Stimulated activated effector memory CD8-positive, alpha-beta T cell treated with anti-CD3 and anti-CD28 coated beads, Interleukin-12 subunit alpha, Interleukin-12 subunit beta, amount 100 ng/mL, for 72 hours (primary cell): ENCODE data around the gene PML.
A peak's percentile ranks its signal among the peaks of the same experiment; 100 is the strongest.

Experiments
- ATAC-seq: fragments of 150-1000 bp; cut with Tn5 transposase; 2 replicates; pipeline ENCODE4 v1.10.0; 2021
- DNase-seq, 2 donors: peaks; one replicate each; pipeline ENCODE4 v3.0.0; 2021 to 2022; ENCODE audit warnings: low spot score in 2 of 2
- H3K27ac Mint-ChIP-seq: one replicate; pipeline ENCODE4 v1.8.0; 2022; ENCODE audit warnings: mild to moderate bottlenecking, mixed read lengths
- H3K36me3 Mint-ChIP-seq: one replicate; pipeline ENCODE4 v1.8.0; 2022; ENCODE audit warnings: mild to moderate bottlenecking, mixed read lengths
- H3K4me1 Mint-ChIP-seq: one replicate; pipeline ENCODE4 v1.8.0; 2022; ENCODE audit warnings: mixed read lengths
- H3K4me3 Mint-ChIP-seq: one replicate; pipeline ENCODE4 v1.8.0; 2022; ENCODE audit warnings: mild to moderate bottlenecking, mixed read lengths
- H3K9me3 Mint-ChIP-seq: one replicate; pipeline ENCODE4 v1.8.0; 2022; ENCODE audit warnings: mixed read lengths

PML gene

DNA sequence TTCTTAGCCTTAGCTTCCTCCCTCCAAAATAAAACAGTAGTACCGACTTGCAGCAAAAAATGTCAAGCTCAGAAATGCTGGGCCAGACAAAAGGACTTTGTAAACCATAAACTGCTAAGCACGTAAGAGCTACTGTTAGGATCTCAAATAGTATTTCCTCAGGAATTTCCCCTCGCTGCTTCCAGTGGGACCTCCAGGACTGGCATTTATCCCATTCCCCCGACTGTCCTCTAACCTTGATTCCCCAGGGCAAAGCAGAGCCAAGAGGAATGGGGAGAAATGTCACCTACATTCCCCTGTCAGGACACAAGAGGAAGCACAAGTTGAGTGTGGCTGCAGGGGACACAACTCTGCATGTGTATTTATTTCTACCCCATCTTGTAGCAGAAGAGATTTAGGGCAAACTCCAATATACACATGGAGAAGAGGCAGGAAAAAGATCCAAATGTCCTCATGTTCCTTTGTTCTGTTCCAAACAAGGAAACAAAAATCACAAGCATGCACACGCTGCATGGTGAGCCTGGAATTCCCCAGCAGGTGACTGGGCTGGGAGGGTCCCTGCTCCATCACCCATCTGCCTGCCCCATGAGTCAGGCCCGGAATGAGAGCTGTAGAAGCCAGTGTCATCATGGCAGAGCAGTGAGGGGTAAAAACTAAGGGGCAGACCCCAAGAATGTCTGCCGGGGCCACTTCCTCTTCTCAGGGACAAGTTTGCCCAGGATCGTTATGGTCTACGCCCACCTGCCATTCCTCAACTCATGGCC lies 6.7 kb upstream of the PML start:
- H3K36me3 Mint-ChIP-seq = peaks cover 5% of the 10 kb centered on the region
- ATAC-seq (no peak), DNase-seq (no peak)
- H3K4me3 Mint-ChIP-seq = no peak overlapping the region
- no peaks in the 10 kb centered on the region for H3K9me3 Mint-ChIP-seq
- no peak overlapping the region for H3K27ac Mint-ChIP-seq
- H3K4me1 Mint-ChIP-seq = peaks cover 19% of the 10 kb centered on the region

DNA sequence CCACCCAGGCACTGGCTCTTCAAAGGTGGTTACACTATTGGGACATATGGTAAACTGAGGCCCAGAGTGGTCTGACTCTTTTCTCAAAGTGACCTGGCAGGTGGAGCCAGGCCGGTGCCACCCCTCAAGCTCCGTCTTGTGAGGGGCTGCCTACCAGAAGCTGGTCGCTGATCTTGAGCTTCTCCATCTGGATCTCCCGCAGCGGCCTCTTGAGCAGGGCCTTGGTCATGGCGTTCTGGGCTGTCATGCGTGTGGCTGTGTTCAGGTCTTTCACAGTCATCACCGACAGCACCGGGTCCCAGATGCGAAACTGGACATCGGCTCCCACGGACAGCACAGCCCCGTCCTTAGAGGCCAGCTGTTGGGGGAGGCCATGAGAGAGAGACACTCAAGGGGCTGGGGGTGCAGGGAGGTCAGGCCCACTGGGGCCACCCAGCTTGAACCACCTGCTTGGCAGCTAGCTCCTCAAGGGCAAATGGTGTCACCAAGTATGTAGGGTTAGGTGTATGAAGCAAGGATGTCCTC lies 6.0 kb upstream of the PML start:
- H3K9me3 Mint-ChIP-seq = no peaks in the 10 kb centered on the region
- no peak for DNase-seq

DNA sequence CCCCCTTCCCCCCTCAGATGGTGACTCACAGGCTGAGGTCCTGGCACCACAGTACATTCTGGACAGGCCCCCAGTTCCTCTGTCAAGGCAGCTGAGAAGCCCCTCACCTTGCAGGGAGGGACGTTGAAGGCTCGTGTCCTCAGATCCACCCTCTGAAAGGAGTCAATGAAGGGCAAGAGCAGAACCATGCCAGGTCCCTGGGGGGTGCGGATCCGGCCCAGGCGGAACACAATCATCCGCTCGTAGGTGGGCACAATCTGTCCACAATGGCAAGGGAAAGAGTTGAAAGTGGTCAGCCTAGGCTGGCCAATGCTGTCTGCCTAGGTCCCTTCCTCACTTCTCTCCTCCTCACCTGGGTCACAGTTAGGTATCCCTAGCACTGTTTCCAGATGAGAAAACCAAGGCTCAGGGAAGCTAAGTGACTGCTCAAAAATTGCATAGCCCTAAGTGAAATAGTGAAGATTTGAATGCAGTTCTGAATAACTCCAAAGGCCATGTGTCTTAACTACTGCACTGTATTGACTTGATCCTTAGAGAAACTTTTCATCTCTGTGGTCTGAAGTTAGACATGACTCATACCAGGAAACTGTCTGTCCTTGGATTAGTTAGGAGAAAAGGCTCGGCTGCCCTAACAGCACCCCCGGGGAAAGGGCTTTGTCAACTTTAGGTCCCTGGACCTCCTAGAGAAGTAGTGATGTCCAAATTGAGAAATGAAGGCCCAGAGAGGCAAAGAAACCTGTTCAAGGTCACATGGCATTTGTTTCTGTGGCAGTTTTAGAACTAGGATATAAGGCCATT lies 5.3 kb upstream of the PML start:
- H3K4me3 Mint-ChIP-seq = no peak overlapping the region

More for the DNA sequence above, 6.0 kb upstream of the PML start:
- no peak overlapping the region for H3K27ac Mint-ChIP-seq
- no peak overlapping the region for H3K4me3 Mint-ChIP-seq
- H3K4me1 Mint-ChIP-seq = peaks cover 22% of the 10 kb centered on the region
- H3K36me3 Mint-ChIP-seq = peaks cover 5% of the 10 kb centered on the region
- no peak for ATAC-seq

DNA sequence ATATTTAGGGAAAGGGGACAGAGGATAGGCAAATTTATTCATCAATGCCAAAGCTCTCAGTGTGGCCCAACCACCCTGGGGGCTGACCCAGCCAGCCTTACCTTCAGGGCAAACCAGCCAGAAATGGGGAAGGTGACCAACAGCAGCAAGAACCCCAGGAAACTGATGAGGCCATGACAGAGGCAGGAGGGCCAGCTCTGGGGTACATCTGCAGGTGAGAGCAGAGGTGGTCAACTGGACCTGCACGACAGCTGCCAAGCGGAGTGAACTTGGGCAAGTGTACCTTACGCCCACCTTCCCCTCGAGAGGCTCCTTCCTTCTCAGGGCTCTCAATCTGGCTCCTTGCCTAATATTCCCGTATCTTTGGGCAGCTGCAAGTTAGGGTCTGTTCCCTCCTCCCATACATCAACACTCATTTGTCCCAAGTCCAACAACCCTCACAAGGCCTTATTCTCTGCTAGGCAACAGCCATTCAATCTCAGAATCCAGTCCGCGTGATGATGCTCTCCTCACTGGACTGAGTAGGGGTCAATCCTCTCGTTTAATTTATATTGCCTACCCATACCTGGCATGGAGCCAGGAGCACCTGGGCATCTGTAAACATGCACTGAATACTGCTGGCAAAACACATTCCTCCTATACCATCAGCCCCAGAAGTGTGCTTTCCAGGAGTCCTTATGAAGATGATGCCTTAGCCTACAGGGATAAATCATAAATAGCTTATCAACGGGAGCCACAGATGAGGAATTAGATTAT lies 4.1 kb upstream of the PML start:
- ATAC-seq (no peak), DNase-seq (no peak)
- Mint-ChIP-seq H3K4me3 (peak overlapping the region; percentile 93), H3K36me3 (peaks cover 10% of the 10 kb centered on the region), H3K4me1 (peaks cover 35% of the 10 kb centered on the region), H3K27ac (peak overlapping the region; percentile 29), H3K9me3 (no peaks in the 10 kb centered on the region)

More for the DNA sequence above, 5.3 kb upstream of the PML start:
- Mint-ChIP-seq H3K4me1 (peaks cover 29% of the 10 kb centered on the region), H3K36me3 (peaks cover 2% of the 10 kb centered on the region), H3K27ac (no peak overlapping the region), H3K9me3 (no peaks in the 10 kb centered on the region)
- no peak for ATAC-seq
- DNase-seq = no peak

DNA sequence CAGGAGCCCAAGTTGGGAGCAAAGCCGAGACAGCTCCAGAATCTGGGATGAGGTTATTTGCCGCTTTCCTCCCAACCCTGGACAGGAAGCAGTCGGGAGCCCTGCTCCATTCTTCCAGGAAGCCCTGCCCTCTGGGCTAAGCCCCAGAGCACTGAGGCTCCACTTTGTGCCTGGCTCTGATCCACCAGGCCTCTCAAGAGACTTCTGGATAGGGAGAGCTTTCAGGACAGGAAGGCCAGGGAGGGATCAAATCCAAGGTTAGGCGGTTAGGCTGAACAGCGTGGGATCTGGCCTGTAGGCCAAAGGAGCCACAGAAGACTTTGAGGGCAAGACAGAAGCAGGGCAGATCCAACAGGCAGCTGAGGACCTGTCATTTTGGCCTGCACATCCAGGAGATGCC lies 3.3 kb upstream of the PML start:
- no peak for ATAC-seq
- H3K4me3 Mint-ChIP-seq = peak overlapping the region; percentile 93

DNA sequence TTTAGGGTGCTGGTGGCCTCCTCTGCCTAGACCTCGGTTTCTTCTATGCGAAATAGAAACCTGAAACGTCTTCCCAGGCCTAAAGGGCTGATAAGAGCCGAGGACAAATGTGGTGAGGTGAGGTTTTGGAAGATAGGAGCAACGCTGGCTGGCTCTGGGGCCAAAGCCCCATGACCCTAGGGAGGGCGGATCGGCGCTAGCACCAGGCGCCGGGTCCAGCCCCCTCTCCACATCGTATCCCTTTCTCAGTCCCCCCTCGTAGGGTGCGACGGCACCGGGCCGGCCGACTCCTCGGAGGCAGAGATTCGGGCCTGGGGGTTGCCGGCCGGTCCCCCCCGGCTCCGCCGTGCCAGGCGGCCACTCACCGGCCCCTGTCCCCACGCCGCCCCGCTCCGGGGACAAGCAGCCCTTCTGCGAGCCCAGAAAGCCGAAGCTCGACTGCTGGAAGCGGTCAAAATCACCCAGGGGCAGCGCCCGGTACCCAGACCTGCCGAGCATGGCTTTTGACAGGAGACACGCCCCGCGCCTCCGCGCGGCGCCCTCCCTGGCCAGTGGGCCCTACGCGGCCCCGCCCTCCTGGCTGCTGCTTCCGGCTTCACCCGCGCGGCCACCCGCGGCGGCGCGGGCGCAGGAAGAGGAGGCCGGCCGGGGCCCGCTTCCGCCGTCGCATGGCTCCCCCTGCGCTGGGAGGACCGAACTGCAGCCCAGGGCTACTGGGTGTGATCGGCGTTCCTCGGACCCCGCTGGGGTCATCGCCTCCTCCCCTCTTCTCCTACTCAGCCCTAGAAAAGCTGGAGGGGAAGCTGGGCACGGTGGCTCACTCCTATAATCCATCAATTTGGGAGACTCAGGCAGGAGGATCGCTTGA lies 2.6 kb upstream of the PML start, which contains the start of gene STOML1:
Gene STOML1, minus strand, starts transcription at position 570 of the 868 bp plus-strand sequence. Its CDS starts 72 bp downstream, at position 498.
- no peaks in the 10 kb centered on the region for H3K9me3 Mint-ChIP-seq

More for the DNA sequence above, 3.3 kb upstream of the PML start:
- DNase-seq = no peak
- Mint-ChIP-seq H3K27ac (peak overlapping the region; percentile 29), H3K36me3 (peaks cover 17% of the 10 kb centered on the region), H3K9me3 (no peaks in the 10 kb centered on the region), H3K4me1 (peaks cover 36% of the 10 kb centered on the region)

DNA sequence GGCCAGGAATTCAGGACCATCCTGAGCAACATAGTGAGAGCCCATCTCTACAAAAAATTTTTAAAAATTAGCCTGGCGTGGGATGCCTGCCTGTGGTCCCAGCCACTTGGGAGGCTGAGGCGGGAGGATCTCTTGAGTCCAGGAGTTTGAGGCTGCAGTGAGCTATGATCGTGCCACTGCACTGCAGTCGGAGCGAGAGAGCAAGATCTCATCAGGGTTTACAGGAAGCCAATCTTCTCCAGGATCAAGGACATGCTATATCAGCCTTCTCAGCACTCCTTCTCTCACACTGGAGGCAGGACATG lies 2.0 kb upstream of the PML start:
- Mint-ChIP-seq H3K36me3 (peaks cover 17% of the 10 kb centered on the region), H3K4me1 (peaks cover 49% of the 10 kb centered on the region), H3K27ac (peak overlapping the region; percentile 67), H3K4me3 (peak overlapping the region; percentile 93), H3K9me3 (no peaks in the 10 kb centered on the region)
- ATAC-seq = no peak
- DNase-seq = no peak

More for the DNA sequence above, 2.6 kb upstream of the PML start, which contains the start of gene STOML1:
- Mint-ChIP-seq H3K4me3 (peak within 1 kb of the TSS; percentile 93), H3K36me3 (peaks cover 17% of the 10 kb centered on the region), H3K4me1 (peaks cover 43% of the 10 kb centered on the region), H3K27ac (peak within 1 kb of the TSS; percentile 67)
- peak; percentile 89 for ATAC-seq
- peak; percentile 99 for DNase-seq

DNA sequence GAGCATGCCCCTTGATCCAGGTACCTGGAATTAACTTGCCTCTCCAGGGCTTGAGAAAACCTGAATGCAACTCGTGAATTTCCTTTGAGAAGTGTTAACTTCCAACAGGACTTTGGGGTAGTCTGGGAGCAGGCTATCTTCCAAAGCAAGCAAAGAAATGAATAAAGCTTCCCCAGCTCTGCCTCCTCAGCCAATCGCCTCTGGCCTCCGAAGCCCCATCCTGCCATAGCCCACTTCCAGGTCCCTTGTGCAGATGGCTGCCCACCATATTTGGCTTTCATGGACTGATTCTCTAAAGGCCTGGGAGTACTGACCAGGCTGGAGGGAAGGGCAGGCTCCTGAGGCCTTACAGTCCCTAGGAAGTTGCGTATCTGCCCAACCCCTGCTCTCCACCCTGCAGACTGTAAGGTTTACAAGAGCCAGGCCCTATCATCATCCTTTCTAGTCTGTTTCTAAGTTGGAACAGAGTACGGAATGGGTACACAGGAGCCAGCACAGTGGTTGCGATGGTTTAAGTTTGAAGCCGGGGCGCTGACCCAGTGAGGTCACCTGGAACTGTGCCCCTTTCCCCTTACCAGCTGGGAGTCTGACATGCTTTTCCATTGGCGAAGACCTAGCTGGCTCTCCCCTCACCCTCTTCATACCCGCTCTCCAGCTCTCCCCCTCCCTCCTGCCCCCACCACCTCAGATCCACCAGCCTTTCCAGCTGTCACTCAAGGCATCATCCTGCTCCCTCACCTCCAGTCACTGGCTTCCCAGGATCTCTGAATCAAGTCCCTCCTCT lies 1.1 kb upstream of the PML start:
- Mint-ChIP-seq H3K27ac (peak overlapping the region; percentile 94), H3K36me3 (peaks cover 19% of the 10 kb centered on the region), H3K9me3 (no peaks in the 10 kb centered on the region), H3K4me3 (peak overlapping the region; percentile 93), H3K4me1 (peaks cover 56% of the 10 kb centered on the region)
- DNase-seq (no peak), ATAC-seq (no peak)

DNA sequence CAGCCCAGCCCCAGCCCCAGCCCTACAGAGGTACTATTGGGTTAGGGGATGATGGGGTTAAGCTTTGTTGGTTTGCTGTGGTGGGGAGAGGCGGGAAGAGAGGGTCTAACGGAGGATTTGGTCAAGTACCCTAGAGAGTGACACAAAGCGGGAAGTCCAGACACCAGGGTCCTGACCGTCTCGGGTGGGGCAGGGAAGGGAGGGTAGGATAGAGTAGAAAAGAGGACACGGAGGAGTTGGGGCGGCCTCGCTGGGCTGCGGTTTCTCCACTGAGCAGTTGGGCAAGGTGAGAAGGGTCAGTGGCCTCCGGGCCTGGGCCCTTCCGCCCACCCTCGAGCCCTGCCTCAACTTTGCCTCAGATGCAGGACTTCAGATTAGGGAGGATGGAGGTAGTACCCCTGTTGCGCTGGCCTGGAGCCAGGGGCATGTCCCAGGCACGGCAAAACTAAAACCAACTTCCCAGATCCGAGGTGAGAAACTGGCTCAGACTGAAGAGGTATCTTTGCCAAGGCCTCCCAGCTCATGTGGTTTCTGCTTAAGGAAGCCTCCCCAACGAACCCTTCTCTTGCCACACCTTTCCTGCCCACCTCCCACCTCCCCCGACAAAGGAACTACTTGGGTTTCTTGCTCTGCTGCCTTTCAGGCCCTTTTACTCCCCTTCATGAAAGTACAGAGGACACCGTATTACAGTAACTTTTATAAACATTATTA lies 551 bp downstream of the PML start:
- peak overlapping the region; percentile 94 for H3K27ac Mint-ChIP-seq
- H3K4me3 Mint-ChIP-seq = peak overlapping the region; percentile 93
- ATAC-seq = no peak
- peaks cover 65% of the 10 kb centered on the region for H3K4me1 Mint-ChIP-seq
- peak in 1 of 2 donors; percentile 63 for DNase-seq
- H3K36me3 Mint-ChIP-seq = peaks cover 36% of the 10 kb centered on the region
- no peaks in the 10 kb centered on the region for H3K9me3 Mint-ChIP-seq

DNA sequence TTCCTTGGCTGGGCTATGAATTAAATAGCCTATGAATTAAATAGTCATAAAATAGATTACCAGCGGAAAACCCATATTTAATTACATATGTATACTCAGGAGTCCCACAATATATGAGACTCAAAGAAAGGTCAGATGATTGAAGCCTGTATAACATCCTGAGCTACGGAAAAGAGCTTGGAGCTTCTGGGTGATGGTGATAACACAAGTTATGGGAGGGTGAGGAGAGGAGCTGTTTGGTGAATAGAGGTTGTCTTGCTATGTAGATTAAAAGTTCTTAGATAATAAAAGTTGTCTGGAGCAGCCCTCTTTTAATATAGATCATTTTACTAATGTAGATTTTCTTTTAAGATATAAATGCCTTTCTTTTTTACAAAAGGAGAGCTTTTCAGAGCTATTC lies 1.8 kb downstream of the PML start:
- Mint-ChIP-seq H3K4me1 (peaks cover 62% of the 10 kb centered on the region), H3K4me3 (peak overlapping the region; percentile 93), H3K27ac (peak overlapping the region; percentile 94), H3K36me3 (peaks cover 48% of the 10 kb centered on the region), H3K9me3 (no peaks in the 10 kb centered on the region)
- DNase-seq (no peak), ATAC-seq (no peak)

DNA sequence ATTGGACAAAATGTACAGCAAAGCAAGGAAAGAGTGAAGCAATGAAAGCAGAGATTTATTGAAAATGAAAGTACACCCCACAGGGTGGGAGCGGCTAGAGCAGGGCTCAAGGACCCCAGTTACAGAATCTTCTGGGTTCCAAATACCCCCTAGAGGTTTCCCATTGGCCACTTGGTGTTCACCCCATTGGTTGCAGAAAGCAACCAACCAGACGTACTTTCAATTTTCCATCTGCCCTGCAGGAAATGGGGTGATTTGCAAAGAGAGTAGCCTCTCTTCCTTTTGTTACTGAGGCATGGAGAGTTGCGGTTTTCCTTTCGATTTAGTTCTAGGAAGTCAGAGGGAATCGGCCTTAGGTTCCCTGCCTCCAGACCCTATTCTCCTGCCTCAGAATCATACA lies 2.4 kb downstream of the PML start:
- DNase-seq (peak in 1 of 2 donors; percentile 64), ATAC-seq (no peak)
- H3K36me3 Mint-ChIP-seq = peaks cover 55% of the 10 kb centered on the region
- H3K27ac Mint-ChIP-seq = peak overlapping the region; percentile 94
- H3K4me1 Mint-ChIP-seq = peaks cover 60% of the 10 kb centered on the region
- peak overlapping the region; percentile 93 for H3K4me3 Mint-ChIP-seq
- H3K9me3 Mint-ChIP-seq = no peaks in the 10 kb centered on the region

DNA sequence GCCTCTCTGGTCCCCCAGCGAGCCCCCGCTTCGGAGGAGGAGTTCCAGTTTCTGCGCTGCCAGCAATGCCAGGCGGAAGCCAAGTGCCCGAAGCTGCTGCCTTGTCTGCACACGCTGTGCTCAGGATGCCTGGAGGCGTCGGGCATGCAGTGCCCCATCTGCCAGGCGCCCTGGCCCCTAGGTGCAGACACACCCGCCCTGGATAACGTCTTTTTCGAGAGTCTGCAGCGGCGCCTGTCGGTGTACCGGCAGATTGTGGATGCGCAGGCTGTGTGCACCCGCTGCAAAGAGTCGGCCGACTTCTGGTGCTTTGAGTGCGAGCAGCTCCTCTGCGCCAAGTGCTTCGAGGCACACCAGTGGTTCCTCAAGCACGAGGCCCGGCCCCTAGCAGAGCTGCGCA lies 3.5 kb downstream of the PML start:
- no peaks in the 10 kb centered on the region for H3K9me3 Mint-ChIP-seq
- no peak for DNase-seq
- ATAC-seq = no peak
- peaks cover 65% of the 10 kb centered on the region for H3K36me3 Mint-ChIP-seq
- H3K4me1 Mint-ChIP-seq = peaks cover 52% of the 10 kb centered on the region
- peak overlapping the region; percentile 94 for H3K27ac Mint-ChIP-seq
- peak overlapping the region; percentile 93 for H3K4me3 Mint-ChIP-seq
